H1 (cell line): ENCODE measurements around the gene LOXL1. TPM values are rescaled to one million over a fixed set of nuclear protein-coding genes. Genes with fewer than 3 reads are reported as not detected.

ENCODE experiments used
- CTCF ChIA-PET: fragments of 300-600 bp; sonication (Branson Sonifier 250); formaldehyde crosslinking; loops from one replicate; lab custom pipeline; 2021; ENCODE audit not compliant: partially characterized antibody; lab: Charles Lee
- POLR2A ChIA-PET: fragments of 300-600 bp; sonication (Branson Sonifier 250); formaldehyde crosslinking; loops from one replicate; lab custom pipeline; 2021; ENCODE audit warnings: inconsistent platforms; ENCODE audit not compliant: partially characterized antibody; lab: Charles Lee
- DNase-seq, 2 experiments: peaks; one replicate each; pipeline versions ENCODE4 v3.0.0 to v3.0.0-alpha.2; 2010 to 2022; ENCODE audit warnings: low spot score in 2 of 2, low read depth in 1 of 2, mixed read lengths in 1 of 2
- FAIRE-seq: peaks from 2 replicates; lab custom pipeline; 2011; peaks lifted over from hg19 to GRCh38; lab: Jason Lieb, UNC
- H2AFZ ChIP-seq: 2 replicates; pipeline ENCODE4 v1.8.1; 2012; ENCODE audit warnings: low read length, inconsistent platforms
- H2AK5ac ChIP-seq: 2 replicates; pipeline ENCODE4 v1.6.1; 2013; ENCODE audit warnings: low read depth, low read length
- H2BK120ac ChIP-seq: replicated peaks from 2 replicates; pipeline ENCODE3; 2013; ENCODE audit warnings: low read depth, low read length, inconsistent platforms
- H2BK12ac ChIP-seq: 2 replicates; pipeline ENCODE4 v1.6.1; 2013; ENCODE audit warnings: low read depth, low read length
- H2BK15ac ChIP-seq: 2 replicates; pipeline ENCODE4 v1.6.1; 2013; ENCODE audit warnings: low read length
- H2BK20ac ChIP-seq: 2 replicates; pipeline ENCODE4 v1.6.1; 2013; ENCODE audit warnings: low read length
- H2BK5ac ChIP-seq: 2 replicates; pipeline ENCODE4 v1.6.1; 2013; ENCODE audit warnings: low read depth, low read length
- H3K14ac ChIP-seq: 2 replicates; pipeline ENCODE4 v1.6.1; 2013; ENCODE audit warnings: inconsistent platforms; ENCODE audit not compliant: insufficient read length
- H3K18ac ChIP-seq: 2 replicates; pipeline ENCODE4 v1.6.1; 2013; ENCODE audit warnings: low read length; ENCODE audit errors: extremely low read depth
- H3K23ac ChIP-seq: 2 replicates; pipeline ENCODE4 v1.6.1; 2013; ENCODE audit warnings: inconsistent platforms; ENCODE audit not compliant: insufficient read length
- H3K23me2 ChIP-seq: 2 replicates; pipeline ENCODE4 v1.6.1; 2013; ENCODE audit warnings: low read depth, low read length
- H3K27ac ChIP-seq: 2 replicates; pipeline ENCODE4 v1.6.1; 2011; ENCODE audit warnings: low read depth, low read length, inconsistent platforms
- H3K27me3 ChIP-seq, 4 experiments: replicated peaks in 1 of 4; 1 replicate in 1 of 4; 2 replicates in 3 of 4; pipeline versions ENCODE4 v1.6.1 to v1.8.1; 2011 to 2013; ENCODE audit warnings: low read length in 3 of 4, mild to moderate bottlenecking in 3 of 4, inconsistent platforms in 2 of 4, mixed read lengths in 2 of 4, moderate library complexity in 1 of 4; ENCODE audit not compliant: control insufficient read depth in 3 of 4, insufficient read depth in 3 of 4; ENCODE audit errors: extremely low read depth in 1 of 4
- H3K36me3 ChIP-seq, 4 experiments: 2 replicates each; pipeline versions ENCODE4 v1.6.1 to v1.8.1; 2011 to 2013; ENCODE audit warnings: mild to moderate bottlenecking in 4 of 4, low read length in 3 of 4, moderate library complexity in 2 of 4, control low read depth in 1 of 4, inconsistent platforms in 1 of 4; ENCODE audit not compliant: insufficient read depth in 4 of 4, control insufficient read depth in 2 of 4
- H3K4ac ChIP-seq: replicated peaks from 2 replicates; pipeline ENCODE3; 2013; ENCODE audit warnings: low read length, low read depth, mixed read lengths, inconsistent platforms; ENCODE audit not compliant: insufficient read length
- H3K4me1 ChIP-seq, 4 experiments: replicated peaks in 1 of 4; 1 replicate in 1 of 4; 2 replicates in 3 of 4; pipeline versions ENCODE4 v1.6.1 to v1.8.1; 2011 to 2013; ENCODE audit warnings: low read length in 3 of 4, inconsistent platforms in 2 of 4, mixed read lengths in 1 of 4; ENCODE audit not compliant: insufficient read depth in 4 of 4, control insufficient read depth in 3 of 4
- H3K4me2 ChIP-seq, 2 experiments: 2 replicates each; pipeline versions ENCODE4 v1.6.1 to v1.8.1; 2011 to 2013; ENCODE audit warnings: low read depth in 2 of 2, low read length in 2 of 2, control low read depth in 1 of 2, inconsistent platforms in 1 of 2, mild to moderate bottlenecking in 1 of 2; ENCODE audit not compliant: insufficient read depth in 1 of 2
- H3K4me3 ChIP-seq, 4 experiments: fragments of 200-600, 300-600 bp in 1 of 4; sonication (generic), shearing (Covaris generic), sonication (Bioruptor Twin) in 1 of 4; 2 replicates each; pipeline versions ENCODE4 v1.5.1 to v1.8.1; 2011 to 2016; ENCODE audit warnings: low read length in 4 of 4, low read depth in 3 of 4, control low read depth in 2 of 4, inconsistent platforms in 2 of 4, mild to moderate bottlenecking in 2 of 4, mixed read lengths in 1 of 4, moderate library complexity in 1 of 4; ENCODE audit not compliant: insufficient read depth in 2 of 4; ENCODE audit errors: extremely low read depth in 1 of 4
- H3K56ac ChIP-seq: replicated peaks from 2 replicates; pipeline ENCODE3; 2013; ENCODE audit warnings: low read depth, mild to moderate bottlenecking, mixed read lengths, low read length, inconsistent platforms; ENCODE audit not compliant: insufficient read length
- H3K79me1 ChIP-seq: 2 replicates; pipeline ENCODE4 v1.6.1; 2013; ENCODE audit warnings: low read depth, low read length, control low read depth
- H3K79me2 ChIP-seq, 2 experiments: 2 replicates each; pipeline versions ENCODE4 v1.6.1 to v1.8.1; 2012 to 2013; ENCODE audit warnings: low read length in 2 of 2, mild to moderate bottlenecking in 2 of 2, inconsistent platforms in 1 of 2; ENCODE audit not compliant: insufficient read depth in 2 of 2, control insufficient read depth in 1 of 2
- H3K9ac ChIP-seq, 4 experiments: replicated peaks in 1 of 4; 1 replicate in 1 of 4; 2 replicates in 3 of 4; pipeline versions ENCODE4 v1.6.1 to v1.8.1; 2011 to 2013; ENCODE audit warnings: low read depth in 3 of 4, low read length in 3 of 4, control low read depth in 2 of 4, mild to moderate bottlenecking in 2 of 4, moderate library complexity in 2 of 4, inconsistent platforms in 1 of 4; ENCODE audit errors: extremely low read depth in 1 of 4
- H3K9me3 ChIP-seq, 2 experiments: 2 replicates each; pipeline versions ENCODE4 v1.6.1 to v1.8.1; 2012 to 2013; ENCODE audit warnings: mild to moderate bottlenecking in 2 of 2, moderate library complexity in 2 of 2, control low read depth in 1 of 2, inconsistent platforms in 1 of 2, low read depth in 1 of 2, low read length in 1 of 2, mixed read lengths in 1 of 2; ENCODE audit not compliant: insufficient read depth in 2 of 2
- H4K20me1 ChIP-seq, 2 experiments: replicated peaks in 1 of 2; 2 replicates each; pipeline versions ENCODE3 to v1.8.1; 2011 to 2013; ENCODE audit warnings: inconsistent platforms in 2 of 2, low read length in 2 of 2, mild to moderate bottlenecking in 1 of 2; ENCODE audit not compliant: insufficient read depth in 2 of 2, control insufficient read depth in 1 of 2
- H4K5ac ChIP-seq: 2 replicates; pipeline ENCODE4 v1.6.1; 2013; ENCODE audit warnings: low read length, low read depth, mixed read lengths, inconsistent platforms; ENCODE audit not compliant: insufficient read length
- H4K8ac ChIP-seq: 2 replicates; pipeline ENCODE4 v1.8.0; 2013; ENCODE audit warnings: mild to moderate bottlenecking, moderate library complexity, low read length, inconsistent platforms; ENCODE audit not compliant: insufficient read depth; ENCODE audit errors: extremely low read depth
- H4K91ac ChIP-seq: replicated peaks from 2 replicates; pipeline ENCODE3; 2013; ENCODE audit warnings: low read length, mixed read lengths, inconsistent platforms; ENCODE audit not compliant: insufficient read length
- BACH1 ChIP-seq: IDR thresholded peaks from 2 replicates; pipeline ENCODE4 v1.6.1; 2012; ENCODE audit warnings: low read length, improper control_type of control experiment
- CBX8 ChIP-seq: fragments of 300-800, 300-1000 bp; sonication (generic); IDR thresholded peaks from 2 replicates; pipeline ENCODE4 v1.7.1; 2016; ENCODE audit warnings: low read depth, low read length, borderline replicate concordance
- EZH2 ChIP-seq: fragments of 200-600 bp; sonication (generic); IDR thresholded peaks from 2 replicates; pipeline ENCODE4 v1.7.1; 2012; ENCODE audit warnings: low read depth, mild to moderate bottlenecking, moderate library complexity, low read length, inconsistent platforms; ENCODE audit not compliant: severe bottlenecking
- HDAC6 ChIP-seq: IDR thresholded peaks from one replicate; pipeline ENCODE4 v1.7.1; 2012; ENCODE audit warnings: low read depth, mild to moderate bottlenecking, inconsistent platforms, low read length, moderate library complexity
- KDM1A ChIP-seq: fragments of 200-600, 300-600 bp; sonication (generic); IDR thresholded peaks from 2 replicates; pipeline ENCODE4 v1.7.1; 2016; ENCODE audit warnings: mild to moderate bottlenecking, low read length, borderline replicate concordance
- NANOG ChIP-seq: IDR thresholded peaks from 2 replicates; pipeline ENCODE4 v1.6.1; 2011; ENCODE audit warnings: low read length, low read depth, mild to moderate bottlenecking, inconsistent platforms; ENCODE audit not compliant: insufficient read depth, poor library complexity, severe bottlenecking
- POLR2AphosphoS5 ChIP-seq: IDR thresholded peaks from 2 replicates; pipeline ENCODE4 v1.6.1; 2011; ENCODE audit warnings: low read depth, low read length
- SRF ChIP-seq: IDR thresholded peaks from 2 replicates; pipeline ENCODE4 v1.6.1; 2011; ENCODE audit warnings: mild to moderate bottlenecking, low read depth, low read length, moderate library complexity
- TBP ChIP-seq: IDR thresholded peaks from 2 replicates; pipeline ENCODE4 v1.6.1; 2011; ENCODE audit warnings: low read depth, low read length, improper control_type of control experiment
- TEAD4 ChIP-seq: IDR thresholded peaks from 2 replicates; pipeline ENCODE4 v1.6.1; 2012; ENCODE audit warnings: low read depth, low read length, inconsistent platforms, mixed read lengths
- YY1 ChIP-seq: IDR thresholded peaks from 2 replicates; pipeline ENCODE4 v1.6.1; 2011; ENCODE audit warnings: low read depth, mild to moderate bottlenecking, low read length
- WGBS, 2 experiments: shearing (Covaris generic) in 1 of 2; methylation state at CpG; one replicate each; pipeline versions ENCODE4 v1.1.6 to v1.1.7; 2013 to 2015; ENCODE audit warnings: low lambda C conversion rate in 2 of 2, mixed read lengths in 2 of 2, inconsistent platforms in 1 of 2, low coverage in 1 of 2, missing lambda C conversion rate in 1 of 2; ENCODE audit not compliant: insufficient replicate concordance in 2 of 2, insufficient coverage in 1 of 2, insufficient read length in 1 of 2; ENCODE audit errors: extremely low coverage in 1 of 2, missing lambda C conversion rate in 1 of 2; 5-methylcytosine and 5-hydroxymethylcytosine counted together
- polyA plus RNA-seq, 7 experiments: library from polyadenylated mRNA; depleted of rRNA in 3 of 7; stranded (reverse) in 5 of 7; unstranded in 2 of 7; fragments of >200 nt in 5 of 7; fragments of 200-250 nt in 2 of 7; gene quantifications; 1 replicate in 5 of 7; 2 replicates in 1 of 7; 4 replicates in 1 of 7; pipeline versions ENCODE4 v1.2.1 to v1.2.3, GENCODE V29; 2011 to 2013; ENCODE audit warnings: missing spikeins in 2 of 7, mixed read lengths in 2 of 7
- total RNA-seq: library from RNA; stranded (reverse); fragmentation: NEBNext Ultra II Directional; extraction: Animal tissue kit (Norgen Biotek cat#: 25700); gene quantifications from 2 replicates; pipeline ENCODE4 v1.2.1, GENCODE V29; 2021

LOXL1 gene
- total and polyA plus RNA-seq, 2 of the 8 experiments (the other 6 are each of a cell fraction or from before 2014, with no cell fraction given), result 8.1 to 14.4 TPM

- 87% methylated on average over 7 of the region's 8 CpGs; no CpG with 5 or more reads in 1 of the 2 experiments for WGBS, 2 experiments
- no peak overlapping the region for H3K27ac ChIP-seq
- H3K4me3 ChIP-seq, result no peak overlapping the region
- H3K4me2 ChIP-seq, result no peak overlapping the region
- H3K14ac ChIP-seq, result no peak overlapping the region
- H3K9ac ChIP-seq, result no peak overlapping the region
- peaks cover 0 to 6% (median 2%) of the 10 kb centered on the region in 4 experiments; a peak in 3 of 7 replicates for H3K27me3 ChIP-seq
- no peak overlapping the region for H2BK120ac ChIP-seq
- H3K79me1 ChIP-seq, result no peaks in the 10 kb centered on the region
- no peak overlapping the region for H2BK12ac ChIP-seq
- ChIA-PET POLR2A (no interaction called here), CTCF (interaction anchor here (1.6 to 1.7 kb wide), 4 partner anchors 8 to 63 kb away, joined by 3 to 9 read pairs (median 4); no protein-coding TSS in a partner anchor)
- no peak for TF ChIP-seq CBX8
- TF ChIP-seq EZH2, result no peak
- TF ChIP-seq KDM1A, result no peak
- no peak for TF ChIP-seq HDAC6
- TF ChIP-seq BACH1, result no peak
- TF ChIP-seq TEAD4, result no peak
- TF ChIP-seq NANOG, result no peak
- TF ChIP-seq TBP, result no peak
- TF ChIP-seq YY1, result no peak
- no peak for TF ChIP-seq POLR2AphosphoS5
- TF ChIP-seq SRF, result no peak
- H4K91ac ChIP-seq, result no peak overlapping the region
- H2AFZ ChIP-seq, result no peak overlapping the region
- peaks cover 14% of the 10 kb centered on the region for H3K23me2 ChIP-seq
- no peak overlapping the region for H3K56ac ChIP-seq
- no peak overlapping the region for H2AK5ac ChIP-seq
- peaks cover 0 to 7% of the 10 kb centered on the region in 2 experiments for H4K20me1 ChIP-seq
- H3K23ac ChIP-seq, result no peak overlapping the region
- H3K9me3 ChIP-seq, result no peaks in the 10 kb centered on the region
- H3K79me2 ChIP-seq, result no peaks in the 10 kb centered on the region
- H2BK20ac ChIP-seq, result no peak overlapping the region
- no peak overlapping the region for H4K8ac ChIP-seq
- DNase-seq (no peak), FAIRE-seq (no peak)
- H2BK5ac ChIP-seq, result no peak overlapping the region
- H3K4me1 ChIP-seq, result peaks cover 0 to 10% (median 8%) of the 10 kb centered on the region in 4 experiments; a peak in 5 of 7 replicates
- H2BK15ac ChIP-seq, result no peak overlapping the region
- H3K18ac ChIP-seq, result no peak overlapping the region
- H3K4ac ChIP-seq, result no peak overlapping the region
- no peaks in the 10 kb centered on the region for H3K36me3 ChIP-seq
- H4K5ac ChIP-seq, result no peak overlapping the region
Observed at GRCh38 chr15:73930371-73930770, 4.1 kb downstream of the LOXL1 start.
